GM19238 (cell line): Measurements from ENCODE around the gene MCRIP1.
"Not testable (repeated sequence)": the region's sequence is repeated elsewhere in the genome, so short reads cannot be mapped to it uniquely, and the experiment has no call there.

Source experiments
- DNase-seq: peaks from one replicate; pipeline ENCODE4 v3.0.0; 2011; ENCODE audit warnings: low spot score; ENCODE audit not compliant: insufficient read length

Gene MCRIP1

DNA sequence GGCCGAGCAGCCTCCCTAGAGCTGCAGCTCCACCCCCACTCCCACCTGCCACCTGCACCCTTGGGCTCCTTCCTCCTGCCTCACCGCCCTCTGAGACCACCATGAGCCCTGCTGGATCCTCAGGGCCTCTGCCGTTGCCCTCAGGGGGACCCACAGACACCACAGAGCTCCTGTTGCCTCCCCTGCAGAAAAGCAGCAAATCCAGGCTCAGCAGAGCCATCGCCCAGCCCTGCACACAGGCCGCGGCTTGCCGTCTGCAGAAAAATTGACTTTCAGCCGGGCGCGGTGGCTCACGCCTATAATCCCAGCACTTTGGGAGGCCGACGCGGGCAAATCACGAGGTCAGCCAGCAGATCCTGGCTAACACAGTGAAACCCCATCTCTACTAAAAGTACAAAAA is 8.8 kb upstream of the MCRIP1 start:
- no peak for DNase-seq

DNA sequence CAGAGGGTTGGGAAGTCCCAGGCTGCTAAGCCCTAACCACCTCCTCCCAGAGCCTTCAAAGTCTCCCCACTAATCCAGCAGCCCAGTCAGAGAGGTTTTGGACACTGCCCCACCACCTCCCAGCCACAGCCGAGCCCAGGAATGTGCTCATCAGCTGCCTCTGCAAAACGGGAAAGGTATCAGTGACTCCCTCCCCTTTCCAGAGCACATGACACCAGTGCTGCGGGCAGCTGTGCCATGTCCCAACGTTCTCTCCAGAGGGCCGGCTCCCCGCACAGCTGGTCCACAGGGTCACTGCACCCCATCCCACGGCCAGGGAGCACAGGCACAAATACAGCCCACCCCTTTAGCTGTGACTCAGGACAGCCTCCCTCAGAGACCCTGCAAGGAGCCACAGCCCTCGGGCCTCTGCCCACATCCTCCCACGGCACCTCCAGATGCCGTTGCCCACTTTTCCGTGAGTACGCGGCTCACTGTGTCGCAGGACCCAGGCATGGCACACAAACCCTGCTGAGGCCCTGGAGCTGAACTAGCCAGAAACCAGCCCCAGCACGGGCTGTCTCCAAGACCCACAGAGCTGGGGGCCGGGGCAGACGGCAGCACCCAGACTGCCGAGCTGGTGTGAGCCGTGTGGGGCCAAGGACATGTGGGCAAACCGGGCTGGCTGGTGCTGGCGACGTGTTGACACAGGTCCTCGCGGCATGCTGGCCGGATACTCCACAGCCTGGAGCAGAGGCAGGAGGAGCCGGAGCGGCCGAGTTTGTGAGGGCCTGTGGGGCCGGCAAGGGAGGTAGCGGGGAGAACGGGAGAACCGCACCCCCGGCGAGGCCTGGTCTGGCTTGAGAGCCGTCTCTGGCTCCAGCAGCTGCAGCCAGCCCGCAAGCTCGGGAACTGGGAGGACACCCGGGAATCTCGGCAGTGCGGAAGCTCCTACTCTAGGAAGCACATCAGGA is 8.0 kb upstream of the MCRIP1 start:
- DNase-seq = no peak

DNA sequence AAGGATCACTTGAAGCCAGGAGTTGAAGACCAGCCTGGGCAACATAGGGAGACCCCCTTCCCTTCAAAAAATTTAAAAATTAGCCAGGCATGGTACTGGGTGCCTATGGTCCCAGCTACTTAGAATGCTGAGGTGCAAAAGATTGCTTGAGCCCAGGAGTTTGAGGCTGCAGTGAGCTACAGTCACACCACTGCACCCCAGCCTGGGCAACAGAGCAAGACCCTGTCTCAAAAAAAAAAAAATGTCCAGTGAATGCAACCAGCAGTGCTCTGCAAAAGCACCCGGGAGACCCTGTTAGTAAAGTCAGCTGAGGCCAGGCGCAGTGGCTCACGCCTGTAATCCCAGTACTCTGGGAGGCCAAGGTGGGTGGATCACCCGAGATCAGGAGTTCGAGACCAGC is 7.0 kb upstream of the MCRIP1 start:
- not testable (repeated sequence) for DNase-seq

DNA sequence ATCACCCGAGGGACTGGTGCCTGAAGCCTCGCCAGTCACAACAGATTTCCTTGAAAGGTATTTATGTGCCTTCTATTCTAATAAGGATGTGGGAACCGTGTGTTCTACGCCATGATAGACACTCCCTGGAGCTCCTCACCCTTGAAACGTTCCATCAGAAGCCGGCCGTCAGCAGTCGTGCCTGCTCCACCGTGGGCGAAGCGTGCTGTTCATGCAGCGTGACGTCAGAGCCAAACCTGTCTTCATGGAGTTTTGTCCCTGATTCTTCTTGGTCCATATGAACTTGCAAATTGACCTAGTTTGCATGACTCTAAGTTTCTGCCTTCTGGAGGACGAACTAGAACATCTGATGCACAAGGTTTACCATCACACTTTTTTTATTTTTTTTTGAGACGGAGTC is 6.2 kb upstream of the MCRIP1 start:
- no peak for DNase-seq

DNA sequence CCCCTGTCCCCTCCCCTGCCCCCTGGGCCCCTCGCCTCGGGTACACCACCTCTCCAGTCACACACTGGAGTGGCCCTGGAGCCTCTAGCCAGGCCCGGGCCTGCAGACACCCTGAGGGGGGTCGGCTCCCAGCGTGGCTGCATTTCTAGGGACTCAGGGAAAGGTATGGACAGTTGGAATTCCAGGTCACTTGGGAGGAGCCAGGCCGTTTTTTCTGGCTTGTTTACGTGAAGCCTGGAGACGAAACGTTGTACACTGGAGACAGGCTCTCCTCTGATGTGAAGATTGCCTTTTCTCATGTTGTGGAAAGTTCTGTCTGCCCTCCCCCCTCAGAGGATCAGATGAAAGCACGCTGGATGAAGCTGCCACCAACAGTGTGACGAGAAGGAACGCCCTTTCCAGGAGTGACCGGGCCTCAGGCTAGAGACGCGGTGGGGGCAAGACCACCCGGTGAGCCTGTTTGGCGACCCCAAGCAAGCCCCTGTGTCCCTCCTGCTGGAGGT is 5.7 kb upstream of the MCRIP1 start:
- DNase-seq = no peak

DNA sequence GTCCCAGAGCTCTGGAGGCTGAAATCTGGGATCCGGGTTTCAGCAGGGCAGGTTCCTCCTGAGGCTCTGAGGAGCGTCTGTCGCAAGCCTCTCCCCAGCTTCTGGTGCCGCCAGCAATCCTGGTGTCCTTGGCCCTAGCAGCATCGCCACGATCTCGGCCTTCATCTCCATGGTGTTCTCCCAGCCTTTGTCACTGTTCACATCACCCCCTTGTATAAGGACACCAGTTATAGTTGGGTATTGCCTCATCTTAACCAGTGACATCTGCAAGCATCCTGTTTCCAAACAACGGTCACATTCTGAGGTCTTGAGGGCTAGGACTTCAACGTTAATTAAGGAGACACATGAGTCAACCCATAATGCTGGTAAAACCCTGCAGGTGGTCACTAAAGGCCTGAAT is 4.5 kb upstream of the MCRIP1 start:
- no peak for DNase-seq

DNA sequence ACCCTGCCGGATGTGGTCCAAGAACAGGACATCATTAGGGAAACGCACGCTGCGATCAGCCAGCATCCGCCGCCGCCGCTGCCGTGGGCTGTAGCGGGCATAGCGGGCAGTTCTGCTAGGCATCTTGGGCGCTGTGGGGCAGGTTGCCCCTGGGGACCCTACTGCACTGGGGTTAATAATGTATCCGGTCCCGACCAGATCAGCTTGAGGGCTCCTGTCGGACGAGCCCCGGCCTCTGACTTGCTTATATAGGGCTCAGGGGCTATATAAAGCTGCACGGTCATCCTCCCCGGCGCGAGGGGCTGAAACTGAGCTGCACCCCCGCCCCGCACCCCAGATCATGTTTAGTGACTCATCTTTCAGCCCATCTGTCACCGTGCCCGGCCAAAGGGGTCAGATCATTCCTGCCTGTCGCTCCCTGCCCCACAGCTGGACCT is 1.8 kb upstream of the MCRIP1 start, which contains the start of gene PPP1R27:
PPP1R27 (minus strand) TSS at position 220 of the 437 bp plus-strand sequence; CDS start at position 123, 97 bp downstream.
- no peak for DNase-seq

DNA sequence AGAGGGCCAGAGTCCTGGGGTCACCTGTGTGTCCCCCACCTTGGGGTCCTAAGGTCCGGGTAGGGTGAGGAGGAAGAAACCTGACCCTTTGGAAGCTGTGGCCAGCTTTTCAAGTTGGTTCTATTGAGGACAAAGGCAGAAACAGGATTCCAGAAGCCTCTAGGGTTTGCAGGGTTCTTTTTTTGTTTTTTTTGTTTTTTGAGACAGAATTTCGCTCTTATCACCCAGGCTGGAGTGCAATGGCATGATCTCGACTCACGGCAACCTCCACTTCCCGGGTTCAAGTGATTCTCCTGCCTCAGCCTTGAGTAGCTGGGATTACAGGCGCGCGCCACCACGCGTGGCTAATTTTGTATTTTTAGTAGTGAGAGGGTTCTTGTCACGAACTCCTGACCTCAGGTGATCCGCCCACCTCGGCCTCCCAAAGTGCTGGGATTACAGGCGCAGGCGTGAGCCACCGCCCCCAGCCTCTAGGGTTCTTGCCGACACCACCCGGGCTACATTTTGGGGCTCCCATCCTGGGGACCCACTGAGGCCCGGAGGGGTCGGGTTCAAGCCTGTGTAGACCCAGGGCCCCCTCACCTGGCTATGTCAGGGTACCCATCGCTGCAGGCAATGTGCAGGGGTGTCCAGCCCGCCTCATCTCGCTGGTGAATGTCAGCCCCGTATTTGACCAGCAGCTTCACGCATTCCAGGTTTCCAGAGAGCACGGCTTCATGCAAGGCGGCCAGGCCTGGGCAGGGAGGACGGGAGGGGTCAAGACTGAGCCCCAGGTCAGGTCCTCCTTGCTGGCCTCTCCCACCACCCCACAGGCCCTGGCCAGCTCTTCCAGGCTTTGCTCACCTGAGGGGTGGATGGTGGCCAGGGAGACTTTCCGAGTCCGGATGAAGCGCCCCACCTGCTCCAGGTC is 1.1 kb upstream of the MCRIP1 start:
- DNase-seq = no peak

DNA sequence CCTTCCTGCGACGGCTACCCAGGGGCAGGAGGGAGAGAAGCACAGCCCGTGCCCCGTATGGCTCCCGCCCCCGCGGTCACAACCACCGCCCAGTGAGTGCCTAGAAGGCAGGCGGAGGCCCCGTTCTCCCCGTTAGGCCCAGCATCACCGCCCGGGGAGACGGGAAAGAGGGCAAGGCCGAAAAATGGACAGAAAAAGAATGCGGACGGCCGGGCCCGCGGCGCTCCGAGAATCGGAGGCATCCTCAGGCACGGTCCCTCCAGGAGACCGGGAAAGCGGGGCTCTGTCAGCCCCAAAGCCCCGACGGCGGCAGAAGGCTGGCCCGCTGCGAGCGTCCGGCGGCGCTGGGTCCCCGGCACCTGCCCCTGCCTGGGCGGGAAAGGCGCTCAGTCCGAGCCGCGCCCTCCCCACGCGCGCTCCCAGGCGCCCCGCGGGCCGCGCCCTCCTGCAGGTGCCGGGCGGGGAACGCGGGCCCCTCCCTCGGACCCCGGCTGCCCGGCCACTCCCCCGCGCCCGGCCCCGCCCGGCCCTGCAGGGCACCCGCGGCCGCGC is 407 bp downstream of the MCRIP1 start:
- no peak for DNase-seq

DNA sequence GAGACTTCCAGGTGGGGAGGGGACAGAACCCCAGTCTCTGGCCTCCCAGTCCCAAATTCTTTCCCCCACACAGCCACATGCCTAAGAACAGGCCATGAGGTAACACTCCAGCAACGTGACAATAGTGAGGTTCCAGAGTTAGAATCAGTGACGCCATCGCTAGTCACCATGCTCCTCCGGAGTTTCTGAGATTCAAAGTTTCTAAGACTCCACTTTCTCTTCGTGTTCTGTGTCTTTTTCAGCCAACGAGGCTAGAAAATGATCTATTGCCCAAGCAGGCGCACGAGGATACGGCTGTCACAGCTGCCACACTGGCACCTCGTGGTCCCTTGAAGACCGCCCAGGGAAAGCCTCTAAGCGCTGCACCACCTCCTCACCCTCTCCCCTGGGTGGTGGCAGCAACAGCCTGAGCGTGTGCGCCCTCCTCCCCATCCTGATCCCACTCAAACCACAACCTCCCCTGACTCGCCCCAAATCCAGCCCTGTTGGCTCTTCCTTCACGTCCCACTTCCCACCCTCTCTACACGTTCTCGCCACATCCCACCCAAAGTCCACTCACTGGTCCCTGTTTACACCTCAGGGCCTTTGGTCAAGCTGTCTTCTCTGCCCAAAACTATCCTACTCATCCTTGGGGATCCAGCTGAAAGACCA is 1.0 kb downstream of the MCRIP1 start:
- no peak for DNase-seq

DNA sequence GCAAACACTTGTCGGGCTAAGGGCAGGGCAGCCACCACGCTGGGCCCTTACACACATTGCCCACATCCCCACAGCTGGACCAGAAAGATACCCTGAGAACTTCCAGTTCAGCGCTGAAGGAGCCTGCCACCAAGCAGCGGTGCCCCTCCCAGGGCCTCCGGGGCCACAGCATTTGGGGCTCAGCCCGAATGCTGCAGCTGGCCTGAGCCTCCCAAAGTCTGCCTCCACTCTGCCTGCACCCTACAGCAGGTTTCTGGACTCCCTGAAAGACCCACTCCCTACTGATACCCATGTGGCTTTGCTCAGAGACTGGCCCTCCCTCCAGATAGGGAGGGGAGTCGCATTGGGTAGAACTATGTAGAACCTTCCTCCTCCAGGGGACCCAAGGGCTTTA is 1.5 kb downstream of the MCRIP1 start:
- DNase-seq = no peak

DNA sequence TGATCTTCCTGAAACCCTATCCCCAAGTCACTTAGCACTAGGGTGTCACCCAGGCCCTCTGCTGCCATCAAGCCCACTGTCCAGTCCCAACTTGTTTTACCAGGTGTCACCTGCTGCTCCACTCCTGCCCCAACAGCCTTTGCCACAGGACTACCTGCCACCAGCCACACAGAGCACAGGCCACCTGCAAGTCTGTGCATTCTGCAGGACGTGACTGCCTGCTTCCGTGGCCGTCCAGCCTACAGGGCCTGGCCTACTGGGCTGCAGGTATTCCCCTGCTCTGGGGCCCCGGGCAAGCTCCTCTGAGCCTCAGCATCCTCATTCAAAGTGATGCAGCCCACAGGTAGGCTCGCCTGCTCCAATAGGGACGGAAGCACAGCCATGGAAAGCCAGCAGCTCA is 3.2 kb downstream of the MCRIP1 start:
- DNase-seq = no peak

DNA sequence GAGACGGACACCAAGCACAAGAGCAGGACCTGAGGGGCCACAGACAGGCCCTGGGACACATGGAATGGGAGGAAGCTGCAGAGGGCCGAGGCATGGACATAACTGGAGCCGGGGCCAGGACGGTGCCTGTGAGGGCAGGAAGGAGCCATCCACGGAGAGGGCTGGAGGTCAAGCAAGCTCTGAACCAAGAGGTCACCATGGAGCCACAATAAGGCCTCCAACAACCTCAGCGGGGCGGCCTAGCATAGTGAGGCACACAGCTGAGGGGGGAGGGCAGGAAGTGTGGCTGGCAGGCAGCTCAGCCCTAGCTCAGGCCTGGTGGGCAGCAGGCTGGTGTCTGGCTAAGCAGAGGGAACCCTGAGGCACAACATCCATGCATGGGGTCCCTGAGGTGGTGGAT is 4.4 kb downstream of the MCRIP1 start:
- no peak for DNase-seq

DNA sequence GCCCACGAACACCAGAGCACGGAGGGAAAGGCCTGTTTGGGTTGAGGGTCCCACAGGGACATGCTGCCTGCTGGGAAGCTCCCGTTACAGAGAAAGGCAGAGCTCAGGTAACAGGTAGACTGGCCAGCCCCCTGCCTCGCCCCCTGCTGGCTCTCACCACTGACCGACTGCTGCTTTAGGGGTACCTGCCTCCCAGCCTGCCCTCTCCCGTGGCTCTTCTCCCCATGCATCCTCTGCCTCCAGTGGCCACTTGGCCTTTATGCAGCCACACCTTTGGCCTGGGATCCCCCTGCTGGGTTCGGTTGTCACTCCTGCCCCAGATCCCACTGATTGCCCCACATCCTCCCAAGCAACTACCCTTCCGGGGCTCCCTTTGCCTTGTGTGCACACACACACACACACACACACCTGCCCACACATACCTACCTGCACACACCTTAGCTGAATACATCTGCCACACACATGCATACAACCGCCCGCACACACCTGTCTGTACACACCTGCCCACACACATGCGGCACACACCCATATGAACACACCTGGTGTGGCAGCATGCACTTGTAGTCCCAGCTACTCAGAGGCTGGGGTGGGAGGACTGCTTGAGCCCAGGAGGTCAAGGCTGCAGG is 7.1 kb downstream of the MCRIP1 start:
- DNase-seq = no peak

DNA sequence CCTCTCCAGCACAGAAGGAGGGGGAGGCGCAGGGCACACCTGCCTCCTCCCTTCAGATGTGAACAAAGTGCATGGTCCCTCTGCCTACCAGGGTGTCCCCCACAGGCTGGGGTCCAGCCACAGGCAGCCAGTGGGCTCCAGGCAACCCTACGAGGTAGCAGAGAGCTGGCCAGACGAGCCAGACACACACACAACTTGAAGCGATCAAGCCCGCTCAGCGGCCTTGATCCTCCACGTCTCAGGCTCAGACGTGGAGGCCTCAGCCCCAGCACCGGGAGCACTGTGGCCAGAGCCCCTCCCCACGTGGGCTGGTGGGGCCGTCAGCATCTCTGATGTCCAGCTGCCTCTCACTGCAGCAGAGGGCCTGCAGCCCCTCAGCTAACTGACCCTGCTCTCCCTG is 8.5 kb downstream of the MCRIP1 start:
- no peak for DNase-seq

DNA sequence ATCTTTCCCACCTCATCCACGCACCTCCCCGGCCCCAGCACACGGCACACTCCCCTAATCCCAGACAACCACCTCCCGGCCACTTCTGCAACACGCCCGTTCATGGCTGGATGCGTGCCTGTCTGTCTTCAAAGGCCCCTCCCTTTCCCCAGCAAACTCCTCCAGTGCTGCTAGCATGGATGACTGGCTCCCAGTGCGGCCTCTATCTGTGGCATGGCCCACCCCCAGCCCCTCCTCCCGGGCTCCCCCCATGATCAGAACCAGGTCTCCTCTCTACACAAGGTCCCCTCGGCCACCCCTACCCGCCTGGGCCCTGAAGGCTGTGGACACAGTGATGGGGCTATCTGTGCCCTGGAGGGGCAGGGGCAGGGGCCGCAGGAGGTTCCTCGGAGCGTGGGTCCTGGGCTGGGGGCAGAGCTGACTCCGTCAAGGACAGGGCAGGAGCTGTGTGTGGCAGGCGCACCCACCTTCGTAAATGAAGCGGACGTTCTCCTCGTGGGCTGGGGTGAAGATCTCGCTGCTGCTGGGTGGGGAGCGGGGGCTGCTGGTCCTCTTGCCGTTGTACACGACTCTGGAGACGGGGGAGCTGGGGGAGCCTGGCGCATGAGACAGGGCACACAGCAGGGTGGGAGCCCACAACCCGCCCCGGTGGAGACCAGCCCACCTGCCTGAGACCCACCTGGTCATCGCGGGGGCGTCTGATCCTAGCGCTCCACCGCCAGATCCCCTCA is 9.1 kb downstream of the MCRIP1 start:
- DNase-seq = no peak

DNA sequence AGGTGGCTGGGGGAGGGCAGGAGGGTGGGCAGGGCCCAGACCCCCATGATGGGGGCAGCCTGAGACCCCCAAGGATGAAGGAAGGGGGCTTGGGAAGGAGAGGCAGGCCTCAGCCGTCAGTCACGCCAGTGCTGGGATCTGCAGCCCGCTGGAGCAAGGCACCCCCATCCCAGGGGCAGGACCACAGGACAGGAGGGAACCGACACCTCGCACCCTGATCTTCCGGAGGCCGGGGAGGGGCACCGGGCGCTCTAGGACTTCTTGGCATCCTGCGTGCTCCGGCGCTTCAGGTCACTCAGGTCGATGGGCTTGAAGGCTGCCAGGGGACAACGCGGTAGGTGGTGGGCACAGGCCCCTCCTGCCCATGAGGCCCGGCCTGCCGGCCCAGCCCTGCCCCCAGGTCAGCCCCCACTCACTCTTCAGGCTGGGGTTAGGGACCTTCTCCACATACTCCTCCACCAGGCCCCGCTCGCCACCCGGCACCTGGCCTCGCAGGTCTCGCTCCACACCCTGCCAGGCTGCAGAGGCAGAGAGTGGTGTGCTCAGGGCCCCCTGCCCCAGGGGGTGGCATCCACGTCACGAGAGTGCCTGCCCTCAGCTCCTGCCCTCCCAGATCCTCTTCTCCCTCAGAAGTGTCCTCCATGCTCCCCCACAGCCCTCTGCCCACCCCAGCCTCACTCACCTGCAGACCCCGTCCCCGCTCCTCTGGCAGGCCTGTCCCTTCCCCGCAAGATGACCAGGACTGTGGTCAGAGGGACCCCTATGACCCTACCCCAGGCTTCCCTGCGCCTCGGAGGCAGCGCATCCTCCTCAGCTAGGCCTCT is 9.9 kb downstream of the MCRIP1 start:
- DNase-seq = no peak

DNA sequence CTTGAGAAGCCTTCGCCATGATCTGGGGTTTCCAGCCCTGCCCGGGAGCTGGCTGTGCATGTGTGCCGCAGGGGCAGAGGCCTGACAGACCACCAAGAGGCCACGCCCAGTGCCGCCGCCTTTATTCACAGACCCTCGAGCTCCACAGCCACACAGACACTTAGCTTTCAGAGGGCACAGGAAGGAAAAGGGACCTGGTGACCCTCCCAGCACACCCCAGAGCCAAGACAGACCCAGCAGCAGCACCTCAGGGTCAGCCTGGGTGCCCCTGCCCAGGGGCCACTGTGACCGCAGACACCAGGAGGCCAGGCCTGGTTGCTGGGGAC is 10.8 kb downstream of the MCRIP1 start:
- DNase-seq = no peak

DNA sequence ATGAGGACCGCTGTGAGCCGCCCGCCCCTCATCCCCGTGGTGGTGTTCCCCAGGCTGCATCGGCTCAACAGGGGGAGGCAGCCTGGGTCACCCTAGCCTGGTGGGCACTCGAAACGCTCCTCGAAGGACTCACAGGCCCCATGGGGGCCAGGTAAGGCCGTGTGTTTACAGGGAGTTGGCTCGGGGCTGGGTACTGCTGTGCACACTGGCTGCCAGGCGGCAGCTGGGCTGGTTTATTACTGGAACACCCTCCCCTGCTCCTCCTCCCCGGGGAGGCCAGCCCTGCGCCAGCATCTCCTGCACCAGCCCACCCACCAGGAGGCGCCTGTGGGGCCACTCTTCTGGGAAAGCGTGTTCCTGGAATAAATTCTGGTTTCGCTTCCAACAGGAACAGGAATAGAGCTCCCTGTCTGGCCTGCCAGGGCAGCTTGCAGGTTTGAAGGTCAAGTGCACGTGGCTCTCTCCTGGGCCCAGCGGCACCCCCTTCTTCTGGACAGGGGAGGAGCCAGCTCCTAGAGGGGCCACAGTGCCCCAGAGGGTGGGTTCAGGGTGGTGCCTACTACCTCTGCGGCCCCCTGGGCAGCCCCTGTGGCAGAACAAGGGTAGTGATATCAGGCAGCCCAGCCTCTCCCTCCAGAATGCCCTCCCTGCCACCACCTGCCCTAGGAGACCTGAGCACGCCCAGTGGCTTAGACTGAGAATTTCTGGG is 11.3 kb downstream of the MCRIP1 start:
- DNase-seq = no peak
